Measurements from ENCODE around the gene BFSP2.

Gene BFSP2

GRCh38 chr3:133512416-133513089, 112.7 kb downstream of the BFSP2 start:
- no peaks in the 10 kb centered on the region for H3K27me3 ChIP-seq (ENCODE audit: low read length)
- H3K4me2 ChIP-seq (ENCODE audit: low read depth, low read length, poor library complexity, severe bottlenecking) = no peak overlapping the region
- H2AFZ ChIP-seq (ENCODE audit: low read depth, low read length, severe bottlenecking) = no peak overlapping the region
- H3F3A ChIP-seq (ENCODE audit: insufficient read depth) = no peaks in the 10 kb centered on the region
- no peaks in the 10 kb centered on the region for H3K36me3 ChIP-seq (ENCODE audit: low read length)
- H3K9me2 ChIP-seq (replicated peaks; ENCODE audit: insufficient read depth, low read length) = no peaks in the 10 kb centered on the region
- no peak overlapping the region for H3K27ac ChIP-seq (ENCODE audit: low read depth, low read length)
- no peaks in the 10 kb centered on the region for H3K9me3 ChIP-seq (ENCODE audit: insufficient read depth, low read length)
- no peaks in the 10 kb centered on the region for H3K79me2 ChIP-seq (ENCODE audit: insufficient read depth, low read length)
- no peak overlapping the region for H3K4me3 ChIP-seq (ENCODE audit: insufficient read depth, low read length, poor library complexity, severe bottlenecking)
- H4K20me1 ChIP-seq (ENCODE audit: low read depth, low read length) = no peaks in the 10 kb centered on the region
- TF ChIP-seq EZH2phosphoT487 (conservative IDR thresholded peaks at IDR 0.05; ENCODE audit: low read length) (no peak), CTCF (IDR thresholded peaks at IDR 0.05; ENCODE audit: insufficient read depth, low read length, poor library complexity, severe bottlenecking) (no peak)
- no peak overlapping the region for H3K9ac ChIP-seq (ENCODE audit: low read length)

GRCh38 chr3:133514418-133514817, 114.6 kb downstream of the BFSP2 start:
- Histone ChIP-seq H3K4me3 (ENCODE audit: insufficient read depth, low read length, poor library complexity, severe bottlenecking) (no peak overlapping the region), H3K4me2 (ENCODE audit: low read depth, low read length, poor library complexity, severe bottlenecking) (no peak overlapping the region), H3K79me2 (ENCODE audit: insufficient read depth, low read length) (no peaks in the 10 kb centered on the region), H2AFZ (ENCODE audit: low read depth, low read length, severe bottlenecking) (no peak overlapping the region), H3K27ac (ENCODE audit: low read depth, low read length) (no peak overlapping the region), H4K20me1 (ENCODE audit: low read depth, low read length) (no peaks in the 10 kb centered on the region), H3K9me3 (ENCODE audit: insufficient read depth, low read length) (no peaks in the 10 kb centered on the region), H3F3A (ENCODE audit: insufficient read depth) (no peaks in the 10 kb centered on the region), H3K36me3 (ENCODE audit: low read length) (no peaks in the 10 kb centered on the region), H3K27me3 (ENCODE audit: low read length) (no peaks in the 10 kb centered on the region), H3K9ac (ENCODE audit: low read length) (no peak overlapping the region), H3K9me2 (replicated peaks; ENCODE audit: insufficient read depth, low read length) (no peaks in the 10 kb centered on the region)
- no peak for TF ChIP-seq EZH2phosphoT487 (conservative IDR thresholded peaks at IDR 0.05; ENCODE audit: low read length)
- TF ChIP-seq CTCF (IDR thresholded peaks at IDR 0.05; ENCODE audit: insufficient read depth, low read length, poor library complexity, severe bottlenecking) = no peak

DNA sequence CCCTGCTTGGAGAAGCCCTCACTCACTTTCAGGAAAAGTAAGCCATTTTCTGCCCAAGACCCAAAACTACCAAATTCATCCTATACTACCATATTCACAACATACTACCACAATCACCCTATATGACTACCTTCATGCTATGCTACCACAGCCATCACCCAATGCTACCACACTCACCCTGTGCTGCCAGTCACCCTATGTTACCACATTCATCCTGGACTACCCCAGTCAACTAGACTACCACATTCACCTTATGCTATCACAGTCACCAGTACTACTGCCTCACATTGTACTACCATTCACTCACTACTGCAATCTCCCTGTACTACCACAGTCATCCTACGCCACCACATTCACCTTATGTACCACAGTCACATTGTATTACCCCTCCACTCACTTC, 115.3 kb downstream of the BFSP2 start:
- no peaks in the 10 kb centered on the region for H3K27me3 ChIP-seq (ENCODE audit: low read length)
- H3F3A ChIP-seq (ENCODE audit: insufficient read depth) = no peaks in the 10 kb centered on the region
- H2AFZ ChIP-seq (ENCODE audit: low read depth, low read length, severe bottlenecking) = no peak overlapping the region
- no peak overlapping the region for H3K4me2 ChIP-seq (ENCODE audit: low read depth, low read length, poor library complexity, severe bottlenecking)
- no peak for TF ChIP-seq EZH2phosphoT487 (conservative IDR thresholded peaks at IDR 0.05; ENCODE audit: low read length)
- no peak for TF ChIP-seq CTCF (IDR thresholded peaks at IDR 0.05; ENCODE audit: insufficient read depth, low read length, poor library complexity, severe bottlenecking)
- H3K9me3 ChIP-seq (ENCODE audit: insufficient read depth, low read length) = no peaks in the 10 kb centered on the region
- no peaks in the 10 kb centered on the region for H3K36me3 ChIP-seq (ENCODE audit: low read length)
- H3K79me2 ChIP-seq (ENCODE audit: insufficient read depth, low read length) = no peaks in the 10 kb centered on the region
- H3K9me2 ChIP-seq (replicated peaks; ENCODE audit: insufficient read depth, low read length) = no peaks in the 10 kb centered on the region
- no peaks in the 10 kb centered on the region for H4K20me1 ChIP-seq (ENCODE audit: low read depth, low read length)
- H3K9ac ChIP-seq (ENCODE audit: low read length) = no peak overlapping the region
- no peak overlapping the region for H3K4me3 ChIP-seq (ENCODE audit: insufficient read depth, low read length, poor library complexity, severe bottlenecking)
- no peak overlapping the region for H3K27ac ChIP-seq (ENCODE audit: low read depth, low read length)
